GM19193 (cell line): ENCODE results near the gene KCNQ5.

Experiments used
- POLR2A ChIP-seq: IDR thresholded peaks from 4 replicates; pipeline ENCODE4 v1.6.1; 2011; ENCODE audit not compliant: insufficient read depth, insufficient read length; ENCODE audit errors: extremely low read depth

Gene KCNQ5

GRCh38 chr6:72635636-72636035 lies 13.8 kb downstream of the KCNQ5 start:
- no peak for TF ChIP-seq POLR2A

- no peak for TF ChIP-seq POLR2A
These were observed 14.4 kb downstream of the KCNQ5 start for GRCh38 chr6:72636215-72636614.

- no peak for TF ChIP-seq POLR2A
These were observed 14.9 kb downstream of the KCNQ5 start for GRCh38 chr6:72636786-72637185.

GRCh38 chr6:72639920-72640614 lies 18.2 kb downstream of the KCNQ5 start:
- TF ChIP-seq POLR2A: no peak

GRCh38 chr6:72640615-72640930 lies 18.7 kb downstream of the KCNQ5 start:
- no peak for TF ChIP-seq POLR2A

- TF ChIP-seq POLR2A: no peak
These were observed 20.6 kb downstream of the KCNQ5 start for GRCh38 chr6:72642435-72642834.

GRCh38 chr6:72643214-72643613 lies 21.4 kb downstream of the KCNQ5 start:
- no peak for TF ChIP-seq POLR2A

- no peak for TF ChIP-seq POLR2A
These were observed 25.0 kb downstream of the KCNQ5 start for GRCh38 chr6:72646604-72647485.

- no peak for TF ChIP-seq POLR2A
These were observed 25.6 kb downstream of the KCNQ5 start for GRCh38 chr6:72647489-72647888.

- no peak for TF ChIP-seq POLR2A
These were observed 27.4 kb downstream of the KCNQ5 start for GRCh38 chr6:72649032-72649984.

GRCh38 chr6:72650081-72650745 lies 28.3 kb downstream of the KCNQ5 start:
- TF ChIP-seq POLR2A: no peak

- no peak for TF ChIP-seq POLR2A
These were observed 29.3 kb downstream of the KCNQ5 start for GRCh38 chr6:72651174-72651573.

GRCh38 chr6:72651967-72652956 lies 30.4 kb downstream of the KCNQ5 start:
- TF ChIP-seq POLR2A: no peak

- TF ChIP-seq POLR2A: no peak
These were observed 31.2 kb downstream of the KCNQ5 start for GRCh38 chr6:72653026-72653425.

- no peak for TF ChIP-seq POLR2A
These were observed 32.3 kb downstream of the KCNQ5 start for GRCh38 chr6:72654071-72654621.
